Measurements from ENCODE around the gene RNASE13.

Gene RNASE13

DNA sequence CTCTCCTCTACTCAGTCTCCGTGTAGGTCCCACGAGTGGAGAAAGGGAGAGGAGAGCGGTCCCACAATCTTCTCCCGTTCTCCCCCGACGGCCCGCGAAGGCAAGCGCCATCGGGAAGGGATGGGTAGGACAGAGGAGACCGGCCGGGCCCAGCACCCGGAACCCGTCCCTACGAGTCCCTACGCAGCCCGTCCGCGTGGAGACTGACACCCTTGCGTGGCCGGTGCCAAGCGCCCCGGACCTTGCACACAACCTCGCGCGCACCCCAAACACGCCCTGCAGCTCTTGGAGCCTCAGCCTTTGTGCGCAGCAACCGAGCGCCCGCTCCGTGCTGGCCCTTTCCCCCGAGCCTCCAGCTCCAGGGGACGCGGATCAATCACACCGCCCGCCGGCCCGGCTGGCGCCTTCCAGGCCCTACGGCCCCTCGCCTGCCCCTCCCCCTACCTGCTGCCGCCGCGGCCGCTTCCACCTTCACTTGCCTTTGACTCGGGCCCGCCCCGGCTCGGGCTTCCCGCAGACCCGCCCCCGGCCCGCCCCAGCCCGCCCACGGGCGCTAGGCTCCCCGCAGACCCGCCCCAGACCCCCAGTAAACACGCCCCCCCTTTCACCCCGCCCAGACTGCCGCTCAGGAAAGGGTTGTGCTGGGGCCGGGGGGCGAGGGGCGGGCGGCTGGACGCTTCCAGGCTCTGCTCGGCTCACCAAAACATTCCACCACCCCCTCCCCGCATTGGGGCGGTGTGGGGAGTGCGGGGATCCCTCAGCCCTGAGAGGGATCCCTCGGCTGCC, 9.8 kb downstream of the RNASE13 start, which contains the start of gene NDRG2:
Gene NDRG2 (minus strand): TSS at position 477 of the 786 bp plus-strand sequence. CDS start 1,746 bp downstream, outside the sequence.
- TF ChIP-seq CTCF (IDR thresholded peaks at IDR 0.05; ENCODE audit: low read depth, low read length) = no peak
- H3K4me3 ChIP-seq (ENCODE audit: low read depth, low read length) = no peak within 1 kb of the TSS

DNA sequence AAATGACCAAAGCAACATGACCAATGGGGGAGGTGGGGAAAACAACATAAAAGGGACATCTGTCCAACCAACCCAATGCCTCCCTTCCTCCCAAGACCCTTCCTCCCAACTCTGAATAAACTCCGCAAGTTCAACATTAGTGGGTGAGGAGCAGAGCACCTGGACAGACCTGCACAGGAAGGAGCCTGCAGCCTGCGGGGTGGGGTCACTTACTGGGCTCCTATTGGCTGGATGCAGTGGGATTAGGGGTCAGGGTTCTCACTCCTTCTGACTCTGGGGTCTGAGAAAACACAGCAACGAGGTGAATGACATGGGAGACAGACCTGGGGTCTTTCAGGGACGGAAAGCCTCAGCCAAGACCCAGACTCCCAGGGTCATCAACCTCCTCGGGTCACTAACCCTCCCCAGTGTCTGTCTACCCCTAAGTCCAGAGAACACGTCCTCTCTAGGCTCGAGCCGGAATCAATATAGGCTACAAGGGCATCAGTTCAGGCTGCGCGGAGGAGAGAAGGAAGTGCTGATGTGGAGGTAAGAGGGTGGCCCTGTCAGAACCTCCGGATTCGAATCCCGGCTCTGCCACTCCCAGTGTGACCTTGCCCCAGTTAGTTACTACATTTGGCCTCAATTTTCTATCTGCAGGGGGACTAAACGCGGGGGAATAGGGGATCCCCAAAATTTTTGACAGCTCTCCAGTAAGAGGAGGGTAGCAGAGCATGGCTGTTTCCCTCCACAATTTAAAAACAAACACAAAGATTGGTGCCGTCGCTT, 10.6 kb downstream of the RNASE13 start:
- H3K4me3 ChIP-seq (ENCODE audit: low read depth, low read length) = no peak overlapping the region
- TF ChIP-seq CTCF (IDR thresholded peaks at IDR 0.05; ENCODE audit: low read depth, low read length) = no peak

GRCh38 chr14:21023174-21023573, 11.4 kb downstream of the RNASE13 start:
- H3K4me3 ChIP-seq (ENCODE audit: low read depth, low read length) = no peak overlapping the region
- TF ChIP-seq CTCF (IDR thresholded peaks at IDR 0.05; ENCODE audit: low read depth, low read length) = no peak

- H3K4me3 ChIP-seq (ENCODE audit: low read depth, low read length) = no peak overlapping the region
- TF ChIP-seq CTCF (IDR thresholded peaks at IDR 0.05; ENCODE audit: low read depth, low read length) = no peak
Measured at GRCh38 chr14:21022686-21023085, 11.9 kb downstream of the RNASE13 start.

- no peak for TF ChIP-seq CTCF (IDR thresholded peaks at IDR 0.05; ENCODE audit: low read depth, low read length)
- no peak overlapping the region for H3K4me3 ChIP-seq (ENCODE audit: low read depth, low read length)
Measured at GRCh38 chr14:21020977-21021545, 13.5 kb downstream of the RNASE13 start.

GRCh38 chr14:21019366-21019765, 15.2 kb downstream of the RNASE13 start:
- no peak for TF ChIP-seq CTCF (IDR thresholded peaks at IDR 0.05; ENCODE audit: low read depth, low read length)
- H3K4me3 ChIP-seq (ENCODE audit: low read depth, low read length) = no peak overlapping the region
